GM21423 (cell line): ENCODE measurements around the gene GALNS.
"Not testable (repeated sequence)": the region's sequence is repeated elsewhere in the genome, so short reads cannot be mapped to it uniquely, and the experiment has no call there.

Experiments
- ATAC-seq: cut with Tn5 transposase; IDR thresholded peaks from one replicate; pipeline ENCODE4 v1.9.1; 2021; ENCODE audit warnings: mild to moderate bottlenecking, moderate library complexity; ENCODE audit not compliant: unreplicated experiment

The GALNS gene

GRCh38 chr16:88807142-88807625 lies 49.6 kb downstream of the GALNS start:
- ATAC-seq, result no peak

GRCh38 chr16:88806491-88807111 lies 50.1 kb downstream of the GALNS start:
- ATAC-seq, result no peak

GRCh38 chr16:88805887-88806393 lies 50.8 kb downstream of the GALNS start:
- ATAC-seq, result no peak

- ATAC-seq, result no peak
These were observed 51.4 kb downstream of the GALNS start for GRCh38 chr16:88805340-88805715.

- no peak for ATAC-seq
These were observed 52.0 kb downstream of the GALNS start for GRCh38 chr16:88804552-88805339.

- ATAC-seq, result no peak
These were observed 52.6 kb downstream of the GALNS start for GRCh38 chr16:88804173-88804551.

GRCh38 chr16:88803264-88803987 lies 53.3 kb downstream of the GALNS start, which contains the start of gene CDT1:
TSS of gene CDT1 (plus strand) at chr16:88803789. CDS start at chr16:88803832, 43 bp downstream.
- peak; percentile 57 for ATAC-seq

GRCh38 chr16:88800277-88800592 lies 56.5 kb downstream of the GALNS start:
- ATAC-seq, result no peak

- no peak for ATAC-seq
These were observed 57.0 kb downstream of the GALNS start for GRCh38 chr16:88799569-88800276.

- no peak for ATAC-seq
These were observed 57.8 kb downstream of the GALNS start for GRCh38 chr16:88798772-88799455.

- no peak for ATAC-seq
These were observed 58.7 kb downstream of the GALNS start for GRCh38 chr16:88798073-88798472.

GRCh38 chr16:88796278-88796677 lies 60.5 kb downstream of the GALNS start:
- ATAC-seq, result no peak

- ATAC-seq, result no peak
These were observed 63.3 kb downstream of the GALNS start for GRCh38 chr16:88793251-88793954.

- no peak for ATAC-seq
These were observed 64.0 kb downstream of the GALNS start for GRCh38 chr16:88792668-88793250.

GRCh38 chr16:88792078-88792550 lies 64.6 kb downstream of the GALNS start:
- ATAC-seq, result no peak

GRCh38 chr16:88790312-88791211 lies 66.2 kb downstream of the GALNS start:
- ATAC-seq, result no peak

GRCh38 chr16:88789594-88789993 lies 67.2 kb downstream of the GALNS start:
- no peak for ATAC-seq

GRCh38 chr16:88788749-88789148 lies 68.0 kb downstream of the GALNS start:
- not testable (repeated sequence) for ATAC-seq
